IMR-90 (cell line): ENCODE data around the gene FBXO17. TPM values are rescaled to one million over a fixed set of nuclear protein-coding genes. Genes with fewer than 3 reads are reported as not detected.
"Not testable (repeated sequence)": the region's sequence is repeated elsewhere in the genome, so short reads cannot be mapped to it uniquely, and the experiment has no call there.

Experiments
- ATAC-seq: fragments of 200-7000 bp; cut with Tn5 transposase; 2 replicates; pipeline ENCODE4 v1.9.1; 2020; ENCODE audit warnings: low read depth, mild to moderate bottlenecking, moderate library complexity
- BruUV-seq: library from RNA; stranded (reverse); fragments of 400-500 nt; replicated peaks from 2 replicates; lab custom pipeline; 2021; lab: Mats Ljungman, UMichigan
- CTCF ChIA-PET: fragments of 300-600 bp; formaldehyde crosslinking; extraction: SDS; loops from one replicate; lab custom pipeline; 2021; ENCODE audit warnings: antibody characterized with exemption; lab: Yijun Ruan, JAX
- POLR2A ChIA-PET: fragments of 300-600 bp; sonication (Branson Sonifier 250); formaldehyde crosslinking; loops from one replicate; lab custom pipeline; 2022; ENCODE audit warnings: antibody characterized with exemption; ENCODE audit not compliant: unreplicated experiment; lab: Charles Lee
- DNase-seq: peaks from one replicate; pipeline ENCODE4 v3.0.0; 2013
- H2AFZ ChIP-seq: replicated peaks from 2 replicates; pipeline ENCODE3; 2013; ENCODE audit warnings: low read length, mild to moderate bottlenecking; ENCODE audit not compliant: poor library complexity
- H2AK5ac ChIP-seq: 2 replicates; pipeline ENCODE4 v1.6.1; 2013; ENCODE audit warnings: low read depth, low read length, inconsistent platforms
- H2AK9ac ChIP-seq: replicated peaks from 2 replicates; pipeline ENCODE3; 2013; ENCODE audit warnings: mild to moderate bottlenecking, low read depth, low read length, moderate library complexity; ENCODE audit not compliant: poor library complexity
- H2BK120ac ChIP-seq: 2 replicates; pipeline ENCODE4 v1.6.1; 2013; ENCODE audit warnings: low read depth, low read length, inconsistent platforms
- H2BK15ac ChIP-seq: 3 replicates; pipeline ENCODE4 v1.6.1; 2013; ENCODE audit warnings: low read depth, low read length, inconsistent platforms
- H2BK20ac ChIP-seq: 2 replicates; pipeline ENCODE4 v1.6.1; 2013; ENCODE audit warnings: low read depth, mild to moderate bottlenecking, inconsistent platforms, low read length, moderate library complexity
- H2BK5ac ChIP-seq: 2 replicates; pipeline ENCODE4 v1.6.1; 2013; ENCODE audit warnings: mild to moderate bottlenecking, low read depth, low read length, inconsistent platforms; ENCODE audit not compliant: poor library complexity, severe bottlenecking
- H3K14ac ChIP-seq: replicated peaks from 2 replicates; pipeline ENCODE4 v1.6.1; 2013; ENCODE audit warnings: low read depth, low read length, inconsistent platforms
- H3K18ac ChIP-seq: 2 replicates; pipeline ENCODE4 v1.6.1; 2013; ENCODE audit warnings: low read depth, low read length, control low read depth
- H3K23ac ChIP-seq: 2 replicates; pipeline ENCODE4 v1.6.1; 2013; ENCODE audit warnings: low read depth, low read length, inconsistent platforms
- H3K27ac ChIP-seq: 2 replicates; pipeline ENCODE4 v1.5.1; 2013; ENCODE audit warnings: mild to moderate bottlenecking, control low read depth, low read length; ENCODE audit not compliant: insufficient read depth
- H3K27me3 ChIP-seq: 2 replicates; pipeline ENCODE4 v1.6.1; 2013; ENCODE audit warnings: low read length; ENCODE audit not compliant: control insufficient read depth, insufficient read depth
- H3K36me3 ChIP-seq: 2 replicates; pipeline ENCODE4 v1.6.1; 2013; ENCODE audit warnings: low read length, mixed read lengths; ENCODE audit not compliant: control insufficient read depth, insufficient read depth
- H3K4ac ChIP-seq: 2 replicates; pipeline ENCODE4 v1.6.1; 2013; ENCODE audit warnings: low read depth, low read length, inconsistent platforms
- H3K4me1 ChIP-seq: 2 replicates; pipeline ENCODE4 v1.6.1; 2013; ENCODE audit warnings: low read length, mixed read lengths; ENCODE audit not compliant: control insufficient read depth, insufficient read depth
- H3K4me2 ChIP-seq: 2 replicates; pipeline ENCODE4 v1.6.1; 2013; ENCODE audit warnings: low read depth, mild to moderate bottlenecking, control low read depth, low read length, moderate library complexity
- H3K4me3 ChIP-seq: 2 replicates; pipeline ENCODE4 v1.5.1; 2013; ENCODE audit warnings: low read depth, mild to moderate bottlenecking, control low read depth, low read length, moderate library complexity; ENCODE audit not compliant: insufficient read depth
- H3K56ac ChIP-seq: 2 replicates; pipeline ENCODE4 v1.6.1; 2013; ENCODE audit warnings: low read length, inconsistent platforms; ENCODE audit not compliant: insufficient read depth; ENCODE audit errors: extremely low read depth
- H3K79me1 ChIP-seq, 2 experiments: 2 replicates each; pipeline ENCODE4 v1.6.1; 2013; ENCODE audit warnings: low read length in 2 of 2, inconsistent platforms in 1 of 2, low read depth in 1 of 2
- H3K9ac ChIP-seq: 2 replicates; pipeline ENCODE4 v1.6.1; 2013; ENCODE audit warnings: low read depth, low read length, control low read depth
- H3K9me1 ChIP-seq: 2 replicates; pipeline ENCODE4 v1.6.1; 2013; ENCODE audit warnings: low read length, inconsistent platforms; ENCODE audit not compliant: insufficient read depth
- H3K9me3 ChIP-seq: 2 replicates; pipeline ENCODE4 v1.6.1; 2013; ENCODE audit warnings: low read length; ENCODE audit not compliant: control insufficient read depth, insufficient read depth
- H4K20me1 ChIP-seq: 2 replicates; pipeline ENCODE4 v1.6.1; 2013; ENCODE audit warnings: low read length, inconsistent platforms; ENCODE audit not compliant: insufficient read depth
- H4K5ac ChIP-seq: 2 replicates; pipeline ENCODE4 v1.6.1; 2013; ENCODE audit warnings: mild to moderate bottlenecking, low read depth, low read length, control low read depth
- H4K8ac ChIP-seq, 2 experiments: 2 replicates each; pipeline ENCODE4 v1.6.1; 2013; ENCODE audit warnings: low read depth in 2 of 2, low read length in 2 of 2, control low read depth in 1 of 2, inconsistent platforms in 1 of 2
- H4K91ac ChIP-seq: 2 replicates; pipeline ENCODE4 v1.6.1; 2013; ENCODE audit warnings: low read depth, low read length, inconsistent platforms; ENCODE audit not compliant: insufficient read depth
- WGBS, 2 experiments: methylation state at CpG; one replicate each; pipeline versions ENCODE4 v1.1.5 to v1.1.7; 2013; ENCODE audit warnings: missing lambda C conversion rate in 2 of 2; ENCODE audit not compliant: insufficient read length in 1 of 2; ENCODE audit errors: extremely low coverage in 2 of 2; 5-methylcytosine and 5-hydroxymethylcytosine counted together
- dilution Hi-C: fragments of 300-500 bp; cut with HindIII; formaldehyde crosslinking; loops from one replicate; pipeline ENCODE4 v1.14.3; 2018; ENCODE audit warnings: low sequenced_read_pairs; ENCODE audit not compliant: unreplicated experiment
- in situ Hi-C: fragments of 300-500 bp; cut with MboI; formaldehyde crosslinking; loops from 3 replicates; pipeline ENCODE4 v1.14.3; 2019; ENCODE audit warnings: low sequenced_read_pairs, inconsistent platforms, mixed read lengths
- intact Hi-C: fragments of 100-400 bp; cut with micrococcal nuclease; formaldehyde crosslinking; loops from 2 replicates; pipeline ENCODE4 v1.10.0; 2022
- polyA plus RNA-seq, 3 experiments: library from polyadenylated mRNA; depleted of rRNA; stranded (reverse); fragments of >200 nt; gene quantifications; 2 replicates each; pipeline ENCODE4 v1.2.3, GENCODE V29; 2012; ENCODE audit warnings: low replicate concordance in 1 of 3
- total RNA-seq: library from RNA; depleted of rRNA; stranded (reverse); fragments of >200 nt; gene quantifications from 2 replicates; pipeline ENCODE4 v1.2.3, GENCODE V29; 2012

The FBXO17 gene
- total and polyA plus RNA-seq, 2 of the 4 experiments (the other 2 are of a cell fraction), result 10.8 to 20.7 TPM

DNA sequence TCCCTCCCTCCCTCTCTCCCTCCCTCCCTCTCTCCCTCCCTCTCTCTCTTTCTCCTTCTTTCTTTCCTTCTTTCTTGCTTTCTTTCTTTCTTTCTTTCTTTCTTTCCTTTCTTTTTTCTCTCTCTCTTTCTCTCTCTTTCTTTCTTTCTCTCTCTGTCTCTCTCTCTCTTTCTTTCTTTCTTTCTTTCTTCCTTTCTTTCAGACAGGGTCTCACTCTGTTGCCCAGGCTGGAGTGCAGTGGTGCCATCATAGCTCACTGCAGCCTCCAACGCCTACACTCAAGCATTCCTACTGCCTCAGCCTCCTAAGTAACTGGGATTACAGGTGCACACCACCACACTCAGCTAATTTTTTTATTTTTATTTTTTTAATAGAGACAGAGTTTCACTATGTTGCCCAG lies 14.1 kb upstream of the FBXO17 start:
- BruUV-seq, dilution Hi-C loops, H3K27me3 ChIP-seq, H3K23ac ChIP-seq, H3K36me3 ChIP-seq, intact Hi-C loops, H4K91ac ChIP-seq, H4K8ac ChIP-seq, H3K9me1 ChIP-seq, H3K79me1 ChIP-seq, ATAC-seq, H3K4me3 ChIP-seq, H2BK20ac ChIP-seq, H3K4me2 ChIP-seq, H2AK5ac ChIP-seq, H3K56ac ChIP-seq, H2BK5ac ChIP-seq, H4K20me1 ChIP-seq, H3K18ac ChIP-seq, H2AK9ac ChIP-seq, H4K5ac ChIP-seq, H2BK120ac ChIP-seq, H2BK15ac ChIP-seq, H3K9ac ChIP-seq, DNase-seq, H3K14ac ChIP-seq, in situ Hi-C loops, H3K9me3 ChIP-seq, POLR2A ChIA-PET, H3K27ac ChIP-seq, H2AFZ ChIP-seq, H3K4me1 ChIP-seq, H3K4ac ChIP-seq: not testable (repeated sequence)
- no CpG with 5 or more reads among the region's 1 CpG for WGBS, 2 experiments
- CTCF ChIA-PET, result interaction anchor here (1.7 kb wide), 1 partner anchor 27 kb away, joined by 4 read pairs; no protein-coding TSS in a partner anchor
